ENCODE data around the gene JCAD.

Gene JCAD

GRCh38 chr10:30040597-30040996 is 18.8 kb downstream of the JCAD start:
- Histone ChIP-seq H3K27ac (ENCODE audit: low read depth, low read length) (no peak overlapping the region), H3K23ac (ENCODE audit: low read length) (no peak overlapping the region), H3K9me3 (ENCODE audit: insufficient read depth, low read depth, low read length) (no peaks in the 10 kb centered on the region), H3K79me1 (ENCODE audit: low read length) (no peaks in the 10 kb centered on the region), H2AFZ (ENCODE audit: insufficient read depth, low read length, poor library complexity) (no peak overlapping the region), H3K14ac (ENCODE audit: low read length) (no peak overlapping the region), H3K27me3 (ENCODE audit: insufficient read depth, low read length) (no peaks in the 10 kb centered on the region), H2BK12ac (ENCODE audit: low read length) (no peak overlapping the region), H3K9ac (ENCODE audit: low read length) (no peak overlapping the region), H3K4me3 (ENCODE audit: low read depth, low read length) (no peak overlapping the region), H2BK5ac (ENCODE audit: low read depth, low read length, poor library complexity) (no peak overlapping the region), H3K36me3 (ENCODE audit: control insufficient read depth in 1 of 2, insufficient read depth in 2 of 2, low read length in 2 of 2) (peaks cover 14 to 16% of the 10 kb centered on the region in 2 experiments), H4K8ac (ENCODE audit: low read depth, low read length) (no peak overlapping the region), H2AK5ac (ENCODE audit: low read length) (no peak overlapping the region), H3K18ac (ENCODE audit: low read length) (no peak overlapping the region), H2BK120ac (ENCODE audit: insufficient read depth, low read length, poor library complexity) (no peak overlapping the region), H4K91ac (ENCODE audit: low read depth, low read length) (no peak overlapping the region), H3K4me2 (ENCODE audit: low read length) (no peak overlapping the region), H3K4me1 (ENCODE audit: control insufficient read depth in 1 of 2, insufficient read depth in 2 of 2, low read length in 2 of 2) (no peaks in the 10 kb centered on the region), H3K79me2 (ENCODE audit: control insufficient read depth, insufficient read depth, low read length, poor library complexity) (no peaks in the 10 kb centered on the region), H4K12ac (ENCODE audit: low read depth, low read length) (no peak overlapping the region), H3K4ac (ENCODE audit: low read depth, low read length) (no peak overlapping the region)
- no peak for DNase-seq
- WGBS (ENCODE audit: extremely low coverage, insufficient coverage, insufficient read length): no CpG with 5 or more reads among the region's 8 CpGs

GRCh38 chr10:30039988-30040387 is 19.4 kb downstream of the JCAD start:
- no peak overlapping the region for H3K14ac ChIP-seq (ENCODE audit: low read length)
- H2AK5ac ChIP-seq (ENCODE audit: low read length): no peak overlapping the region
- no peak overlapping the region for H3K23ac ChIP-seq (ENCODE audit: low read length)
- no CpG with 5 or more reads among the region's 8 CpGs for WGBS (ENCODE audit: extremely low coverage, insufficient coverage, insufficient read length)
- no peaks in the 10 kb centered on the region for H3K79me1 ChIP-seq (ENCODE audit: low read length)
- H3K27ac ChIP-seq (ENCODE audit: low read depth, low read length): no peak overlapping the region
- H3K36me3 ChIP-seq (ENCODE audit: control insufficient read depth in 1 of 2, insufficient read depth in 2 of 2, low read length in 2 of 2): peaks cover 12 to 13% of the 10 kb centered on the region in 2 experiments
- H2BK12ac ChIP-seq (ENCODE audit: low read length): no peak overlapping the region
- H2AFZ ChIP-seq (ENCODE audit: insufficient read depth, low read length, poor library complexity): no peak overlapping the region
- H3K9ac ChIP-seq (ENCODE audit: low read length): no peak overlapping the region
- H4K12ac ChIP-seq (ENCODE audit: low read depth, low read length): no peak overlapping the region
- H3K4me2 ChIP-seq (ENCODE audit: low read length): no peak overlapping the region
- H3K79me2 ChIP-seq (ENCODE audit: control insufficient read depth, insufficient read depth, low read length, poor library complexity): no peaks in the 10 kb centered on the region
- no peak overlapping the region for H3K4ac ChIP-seq (ENCODE audit: low read depth, low read length)
- H2BK120ac ChIP-seq (ENCODE audit: insufficient read depth, low read length, poor library complexity): no peak overlapping the region
- DNase-seq: no peak
- no peaks in the 10 kb centered on the region for H3K4me1 ChIP-seq (ENCODE audit: control insufficient read depth in 1 of 2, insufficient read depth in 2 of 2, low read length in 2 of 2)
- no peaks in the 10 kb centered on the region for H3K27me3 ChIP-seq (ENCODE audit: insufficient read depth, low read length)
- no peak overlapping the region for H2BK5ac ChIP-seq (ENCODE audit: low read depth, low read length, poor library complexity)
- H3K4me3 ChIP-seq (ENCODE audit: low read depth, low read length): no peak overlapping the region
- H4K91ac ChIP-seq (ENCODE audit: low read depth, low read length): no peak overlapping the region
- no peak overlapping the region for H3K18ac ChIP-seq (ENCODE audit: low read length)
- H3K9me3 ChIP-seq (ENCODE audit: insufficient read depth, low read depth, low read length): no peaks in the 10 kb centered on the region
- H4K8ac ChIP-seq (ENCODE audit: low read depth, low read length): no peak overlapping the region

GRCh38 chr10:30039567-30039966 is 19.8 kb downstream of the JCAD start:
- Histone ChIP-seq H3K4ac (ENCODE audit: low read depth, low read length) (no peak overlapping the region), H2BK12ac (ENCODE audit: low read length) (no peak overlapping the region), H4K91ac (ENCODE audit: low read depth, low read length) (no peak overlapping the region), H4K8ac (ENCODE audit: low read depth, low read length) (no peak overlapping the region), H3K4me3 (ENCODE audit: low read depth, low read length) (no peak overlapping the region), H2BK5ac (ENCODE audit: low read depth, low read length, poor library complexity) (no peak overlapping the region), H3K27ac (ENCODE audit: low read depth, low read length) (no peak overlapping the region), H3K79me1 (ENCODE audit: low read length) (no peaks in the 10 kb centered on the region), H3K23ac (ENCODE audit: low read length) (no peak overlapping the region), H3K9me3 (ENCODE audit: insufficient read depth, low read depth, low read length) (no peaks in the 10 kb centered on the region), H3K27me3 (ENCODE audit: insufficient read depth, low read length) (no peaks in the 10 kb centered on the region), H2AFZ (ENCODE audit: insufficient read depth, low read length, poor library complexity) (no peak overlapping the region), H3K79me2 (ENCODE audit: control insufficient read depth, insufficient read depth, low read length, poor library complexity) (no peaks in the 10 kb centered on the region), H3K18ac (ENCODE audit: low read length) (no peak overlapping the region), H4K12ac (ENCODE audit: low read depth, low read length) (no peak overlapping the region), H2BK120ac (ENCODE audit: insufficient read depth, low read length, poor library complexity) (no peak overlapping the region), H3K4me1 (ENCODE audit: control insufficient read depth in 1 of 2, insufficient read depth in 2 of 2, low read length in 2 of 2) (no peaks in the 10 kb centered on the region), H3K9ac (ENCODE audit: low read length) (no peak overlapping the region), H2AK5ac (ENCODE audit: low read length) (no peak overlapping the region), H3K4me2 (ENCODE audit: low read length) (no peak overlapping the region), H3K36me3 (ENCODE audit: control insufficient read depth in 1 of 2, insufficient read depth in 2 of 2, low read length in 2 of 2) (peaks cover 12% of the 10 kb centered on the region in 2 experiments), H3K14ac (ENCODE audit: low read length) (no peak overlapping the region)
- DNase-seq: no peak
- no CpG with 5 or more reads among the region's 14 CpGs for whole genome bisulfite sequencing (ENCODE audit: extremely low coverage, insufficient coverage, insufficient read length)

GRCh38 chr10:30038781-30039536 is 20.4 kb downstream of the JCAD start:
- H3K9ac ChIP-seq (ENCODE audit: low read length): no peak overlapping the region
- no peaks in the 10 kb centered on the region for H3K79me1 ChIP-seq (ENCODE audit: low read length)
- H3K27ac ChIP-seq (ENCODE audit: low read depth, low read length): no peak overlapping the region
- H3K18ac ChIP-seq (ENCODE audit: low read length): no peak overlapping the region
- no peak overlapping the region for H2BK12ac ChIP-seq (ENCODE audit: low read length)
- no peak for DNase-seq
- no peak overlapping the region for H4K8ac ChIP-seq (ENCODE audit: low read depth, low read length)
- no peak overlapping the region for H3K4me2 ChIP-seq (ENCODE audit: low read length)
- no peak overlapping the region for H2AK5ac ChIP-seq (ENCODE audit: low read length)
- peaks cover 12% of the 10 kb centered on the region in 2 experiments for H3K36me3 ChIP-seq (ENCODE audit: control insufficient read depth in 1 of 2, insufficient read depth in 2 of 2, low read length in 2 of 2)
- no peak overlapping the region for H2BK120ac ChIP-seq (ENCODE audit: insufficient read depth, low read length, poor library complexity)
- H2BK5ac ChIP-seq (ENCODE audit: low read depth, low read length, poor library complexity): no peak overlapping the region
- H3K79me2 ChIP-seq (ENCODE audit: control insufficient read depth, insufficient read depth, low read length, poor library complexity): no peaks in the 10 kb centered on the region
- no peak overlapping the region for H3K4ac ChIP-seq (ENCODE audit: low read depth, low read length)
- H4K91ac ChIP-seq (ENCODE audit: low read depth, low read length): no peak overlapping the region
- no peaks in the 10 kb centered on the region for H3K27me3 ChIP-seq (ENCODE audit: insufficient read depth, low read length)
- no peaks in the 10 kb centered on the region for H3K9me3 ChIP-seq (ENCODE audit: insufficient read depth, low read depth, low read length)
- no peak overlapping the region for H2AFZ ChIP-seq (ENCODE audit: insufficient read depth, low read length, poor library complexity)
- no peak overlapping the region for H3K14ac ChIP-seq (ENCODE audit: low read length)
- no CpG with 5 or more reads among the region's 12 CpGs for WGBS (ENCODE audit: extremely low coverage, insufficient coverage, insufficient read length)
- no peak overlapping the region for H3K4me3 ChIP-seq (ENCODE audit: low read depth, low read length)
- H3K4me1 ChIP-seq (ENCODE audit: control insufficient read depth in 1 of 2, insufficient read depth in 2 of 2, low read length in 2 of 2): no peaks in the 10 kb centered on the region
- H4K12ac ChIP-seq (ENCODE audit: low read depth, low read length): no peak overlapping the region
- no peak overlapping the region for H3K23ac ChIP-seq (ENCODE audit: low read length)

Data from trophoblast cell (in vitro differentiated cells and primary cell).